Breast epithelium (tissue), 4 donors: ENCODE measurements around the gene TCHP. TPM values are rescaled to one million over a fixed set of nuclear protein-coding genes. Genes with fewer than 3 reads are reported as not detected.
"Not testable (repeated sequence)": the region's sequence is repeated elsewhere in the genome, so short reads cannot be mapped to it uniquely, and the experiment has no call there.

ENCODE experiments used
- DNase-seq, 2 donors: peaks; one replicate each; pipeline ENCODE4 v3.0.0-alpha.2; 2019; ENCODE audit warnings: low spot score in 2 of 2
- H3K27ac ChIP-seq, 2 donors: fragments of 200-600 bp; sonication (generic) in 1 of 2; one replicate each; pipeline ENCODE4 v1.5.1; 2016 to 2019; ENCODE audit warnings: mild to moderate bottlenecking in 1 of 2
- H3K27me3 ChIP-seq, 2 donors: fragments of 200-600 bp; sonication (generic) in 1 of 2; one replicate each; pipeline versions ENCODE4 v1.5.1 to v1.6.0; 2017 to 2019; ENCODE audit warnings: control low read depth in 1 of 2, mild to moderate bottlenecking in 1 of 2
- H3K36me3 ChIP-seq: fragments of 200-600 bp; one replicate; pipeline ENCODE4 v1.5.1; 2019
- H3K4me1 ChIP-seq, 2 donors: fragments of 200-600 bp; sonication (generic); one replicate each; pipeline ENCODE4 v1.5.1; 2016 to 2019; ENCODE audit warnings: control low read depth in 1 of 2
- H3K4me3 ChIP-seq, 3 donors: fragments of 200-600 bp; sonication (generic); 1 replicate in 2 of 3; 2 replicates in 1 of 3; pipeline ENCODE4 v1.5.1; 2016 to 2019; ENCODE audit warnings: mild to moderate bottlenecking in 3 of 3, moderate library complexity in 2 of 3
- H3K9me3 ChIP-seq, 2 donors: fragments of 200-600 bp; sonication (generic) in 1 of 2; one replicate each; pipeline ENCODE4 v1.5.1; 2016 to 2019; ENCODE audit warnings: control low read depth in 1 of 2
- POLR2A ChIP-seq: fragments of 450-650 bp; IDR thresholded peaks from one replicate; pipeline ENCODE4 v1.6.1; 2016; ENCODE audit warnings: antibody characterized with exemption, mild to moderate bottlenecking, moderate library complexity
- POLR2AphosphoS5 ChIP-seq, 3 donors: sonication (generic); formaldehyde crosslinking; IDR thresholded peaks; one replicate each; pipeline ENCODE4 v1.6.1; 2017; ENCODE audit warnings: antibody characterized with exemption in 3 of 3
- intact Hi-C: fragments of 100-400 bp; cut with DNase I; formaldehyde crosslinking; loops from one replicate; pipeline ENCODE4 v1.15.1; 2023; ENCODE audit warnings: low total_unique reads
- total RNA-seq, 3 donors: library from RNA; depleted of rRNA; stranded (reverse); fragments of >200 nt; gene quantifications; one replicate each; pipeline ENCODE4 v1.1.0, GENCODE V29; 2016
- TF ChIP-seq, protein P1 (sequence below), 3 donors: fragments of 450-650 bp; IDR thresholded peaks; one replicate each; pipeline ENCODE4 v1.5.1; 2016 to 2017; ENCODE audit warnings: antibody characterized with exemption in 3 of 3, mild to moderate bottlenecking in 3 of 3, moderate library complexity in 3 of 3

Gene TCHP
- total RNA-seq, 3 donors from 2014 or later: 10.2 to 20.0 (median 18.6) TPM

DNA sequence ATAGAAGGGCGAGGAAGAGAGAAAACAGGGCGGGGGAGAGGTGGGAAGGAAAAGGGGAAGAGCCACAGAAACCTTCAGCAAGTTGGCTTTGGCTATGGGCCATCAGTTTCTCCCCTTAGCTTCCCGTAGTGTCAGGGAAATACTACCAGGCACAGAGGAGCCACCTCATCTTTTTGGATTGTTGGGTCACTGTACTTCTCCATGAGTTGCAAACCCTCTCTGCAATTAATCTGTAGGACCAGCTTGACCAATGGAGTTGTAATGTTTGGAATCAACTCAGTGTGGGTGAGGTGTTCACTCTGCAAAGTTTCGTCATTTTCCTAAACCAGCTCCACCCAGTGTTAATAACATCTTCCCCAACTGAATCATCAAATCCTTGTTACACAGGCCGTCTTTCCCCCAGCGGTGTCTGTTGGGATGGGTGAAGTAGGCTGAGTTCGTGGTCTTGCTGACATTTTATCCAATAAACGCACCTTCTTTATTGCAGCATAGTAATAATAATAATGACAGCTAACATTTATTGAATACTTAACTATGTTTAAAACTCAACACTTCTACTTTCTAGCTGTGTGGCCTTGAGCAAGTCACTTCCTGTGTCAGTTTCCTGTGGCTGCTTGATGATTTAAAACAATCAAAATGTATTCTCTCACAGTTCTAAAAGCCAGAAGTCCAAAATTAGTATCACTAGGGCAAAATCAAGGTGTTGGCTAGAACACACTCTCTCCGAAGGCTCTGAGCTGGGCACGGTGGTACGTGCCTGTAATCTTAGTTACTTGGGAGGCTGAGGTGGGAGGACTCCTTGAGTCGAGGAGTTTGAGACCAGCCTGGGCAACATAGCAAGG, 11.7 kb upstream of the TCHP start:
- peak overlapping the region in 1 of 2 donors; percentile 54 for H3K27ac ChIP-seq
- no peak for DNase-seq

DNA sequence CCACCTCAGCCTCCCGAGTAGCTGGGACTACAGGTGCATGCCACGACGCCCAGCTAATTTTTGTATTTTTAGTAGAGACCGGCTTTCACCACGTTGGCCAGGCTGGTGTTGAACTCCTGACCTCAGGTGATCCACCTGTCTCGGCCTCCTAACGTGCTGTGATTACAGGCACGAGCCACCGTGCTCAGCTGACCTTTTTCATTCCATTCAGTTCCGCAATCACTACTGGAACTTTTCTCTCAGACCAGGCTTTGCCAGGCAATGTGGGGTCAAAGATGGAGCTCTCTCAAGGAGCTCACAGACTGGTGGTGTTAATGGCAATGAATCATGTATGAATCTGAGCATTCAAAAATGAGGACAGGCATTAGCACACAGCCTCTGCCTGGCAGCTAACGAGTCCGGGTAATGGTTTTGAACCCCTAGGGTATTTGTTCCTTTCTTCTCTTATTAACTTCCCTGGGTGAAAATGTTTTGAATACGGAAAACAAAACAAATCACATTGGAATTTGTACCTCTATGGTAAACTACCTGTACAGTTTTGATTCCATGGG, 9.4 kb upstream of the TCHP start:
- intact Hi-C loops: no loop called here
- H3K27ac ChIP-seq: no peak overlapping the region
- no peaks in the 10 kb centered on the region for H3K27me3 ChIP-seq
- H3K4me3 ChIP-seq: no peak overlapping the region
- no peak for DNase-seq
- H3K9me3 ChIP-seq: no peaks in the 10 kb centered on the region
- TF ChIP-seq, protein P1, sequence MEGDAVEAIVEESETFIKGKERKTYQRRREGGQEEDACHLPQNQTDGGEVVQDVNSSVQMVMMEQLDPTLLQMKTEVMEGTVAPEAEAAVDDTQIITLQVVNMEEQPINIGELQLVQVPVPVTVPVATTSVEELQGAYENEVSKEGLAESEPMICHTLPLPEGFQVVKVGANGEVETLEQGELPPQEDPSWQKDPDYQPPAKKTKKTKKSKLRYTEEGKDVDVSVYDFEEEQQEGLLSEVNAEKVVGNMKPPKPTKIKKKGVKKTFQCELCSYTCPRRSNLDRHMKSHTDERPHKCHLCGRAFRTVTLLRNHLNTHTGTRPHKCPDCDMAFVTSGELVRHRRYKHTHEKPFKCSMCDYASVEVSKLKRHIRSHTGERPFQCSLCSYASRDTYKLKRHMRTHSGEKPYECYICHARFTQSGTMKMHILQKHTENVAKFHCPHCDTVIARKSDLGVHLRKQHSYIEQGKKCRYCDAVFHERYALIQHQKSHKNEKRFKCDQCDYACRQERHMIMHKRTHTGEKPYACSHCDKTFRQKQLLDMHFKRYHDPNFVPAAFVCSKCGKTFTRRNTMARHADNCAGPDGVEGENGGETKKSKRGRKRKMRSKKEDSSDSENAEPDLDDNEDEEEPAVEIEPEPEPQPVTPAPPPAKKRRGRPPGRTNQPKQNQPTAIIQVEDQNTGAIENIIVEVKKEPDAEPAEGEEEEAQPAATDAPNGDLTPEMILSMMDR (IDR thresholded peaks at IDR 0.05): no peak
- TF ChIP-seq POLR2AphosphoS5 (IDR thresholded peaks at IDR 0.05): no peak
- TF ChIP-seq POLR2A: no peak
- H3K4me1 ChIP-seq: no peaks in the 10 kb centered on the region
- no peaks in the 10 kb centered on the region for H3K36me3 ChIP-seq

More for the DNA sequence above, 11.7 kb upstream of the TCHP start:
- Histone ChIP-seq H3K4me1 (no peaks in the 10 kb centered on the region), H3K36me3 (no peaks in the 10 kb centered on the region), H3K27me3 (no peaks in the 10 kb centered on the region), H3K4me3 (no peak overlapping the region), H3K9me3 (no peaks in the 10 kb centered on the region)
- intact Hi-C loops: no loop called here
- no peak for TF ChIP-seq POLR2AphosphoS5 (IDR thresholded peaks at IDR 0.05)
- TF ChIP-seq POLR2A: no peak

GRCh38 chr12:109891731-109892130, 8.3 kb upstream of the TCHP start:
- H3K4me1 ChIP-seq, H3K27ac ChIP-seq, H3K4me3 ChIP-seq, DNase-seq, H3K27me3 ChIP-seq, intact Hi-C loops, H3K9me3 ChIP-seq, H3K36me3 ChIP-seq: not testable (repeated sequence)

DNA sequence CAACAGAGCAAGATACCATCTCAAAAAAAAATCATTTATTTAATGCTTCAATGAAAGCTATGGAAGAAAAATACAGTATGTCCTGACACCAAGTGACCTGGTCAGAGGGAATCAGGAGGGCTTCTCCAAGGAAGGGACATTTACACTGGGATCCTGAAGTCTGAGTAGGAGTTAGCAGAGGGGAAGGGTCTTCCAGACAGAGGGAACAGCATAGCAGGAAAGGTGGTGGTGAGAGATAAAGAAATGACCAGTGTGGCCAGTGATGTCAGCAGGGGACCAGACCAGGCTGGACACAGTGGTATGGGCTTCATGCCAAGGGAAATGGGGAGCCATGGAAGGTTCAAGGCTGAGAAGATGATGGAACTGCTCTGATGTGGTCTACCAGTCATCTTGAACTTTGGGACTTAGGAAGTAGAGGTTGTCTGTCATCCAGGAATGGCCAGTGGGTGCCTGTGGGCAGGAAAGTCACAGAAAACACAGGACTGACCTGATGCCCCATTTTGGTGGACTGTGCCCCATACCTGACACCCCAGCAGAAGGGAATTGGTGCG, 7.8 kb upstream of the TCHP start:
- H3K4me1 ChIP-seq: no peaks in the 10 kb centered on the region
- H3K27me3 ChIP-seq: no peaks in the 10 kb centered on the region
- no peak for TF ChIP-seq POLR2AphosphoS5 (IDR thresholded peaks at IDR 0.05)
- TF ChIP-seq, protein P1 (IDR thresholded peaks at IDR 0.05): no peak
- no peak for TF ChIP-seq POLR2A
- intact Hi-C loops: no loop called here
- no peak overlapping the region for H3K27ac ChIP-seq
- H3K36me3 ChIP-seq: no peaks in the 10 kb centered on the region
- no peak overlapping the region for H3K4me3 ChIP-seq
- no peaks in the 10 kb centered on the region for H3K9me3 ChIP-seq
- DNase-seq: no peak

GRCh38 chr12:109892748-109893147, 7.3 kb upstream of the TCHP start:
- intact Hi-C loops: no loop called here
- no peaks in the 10 kb centered on the region for H3K9me3 ChIP-seq
- H3K4me3 ChIP-seq: no peak overlapping the region
- no peak overlapping the region for H3K27ac ChIP-seq
- H3K27me3 ChIP-seq: no peaks in the 10 kb centered on the region
- H3K36me3 ChIP-seq: no peaks in the 10 kb centered on the region
- no peak for TF ChIP-seq POLR2A
- no peak for DNase-seq
- H3K4me1 ChIP-seq: no peaks in the 10 kb centered on the region

- intact Hi-C loops: no loop called here
- no peaks in the 10 kb centered on the region for H3K27me3 ChIP-seq
- H3K27ac ChIP-seq: no peak overlapping the region
- no peak for DNase-seq
- H3K9me3 ChIP-seq: no peaks in the 10 kb centered on the region
- H3K4me1 ChIP-seq: no peaks in the 10 kb centered on the region
- H3K4me3 ChIP-seq: no peak overlapping the region
- no peak for TF ChIP-seq POLR2A
- H3K36me3 ChIP-seq: no peaks in the 10 kb centered on the region
These were observed 6.6 kb upstream of the TCHP start for GRCh38 chr12:109893261-109893995.
